Endothelial cell of umbilical vein (primary cell): Measurements from ENCODE around the gene FGF2. TPM values are rescaled to one million over a fixed set of nuclear protein-coding genes. Genes with fewer than 3 reads are reported as not detected.

ENCODE experiments used
- BruUV-seq: library from RNA; stranded (reverse); fragments of 400-500 nt; replicated peaks from 2 replicates; lab custom pipeline; 2021; lab: Mats Ljungman, UMichigan
- CTCF ChIA-PET: fragments of 300-600, 350-600 bp; sonication (Branson Sonifier 250); formaldehyde crosslinking; loops from one replicate; lab custom pipeline; 2021; ENCODE audit warnings: antibody characterized with exemption, inconsistent platforms; lab: Charles Lee
- POLR2A ChIA-PET: fragments of 300-600, 350-600 bp; sonication (Branson Sonifier 250); formaldehyde crosslinking; loops from one replicate; lab custom pipeline; 2021; ENCODE audit warnings: antibody characterized with exemption, inconsistent platforms; lab: Charles Lee
- DNase-seq: peaks from one replicate; pipeline ENCODE4 v3.0.0-alpha.2; 2011; ENCODE audit warnings: low read depth, low spot score
- FAIRE-seq: peaks from 2 replicates; lab custom pipeline; 2011; peaks lifted over from hg19 to GRCh38; lab: Jason Lieb, UNC
- H2AFZ ChIP-seq: 2 replicates; pipeline ENCODE4 v1.6.0; 2012; ENCODE audit warnings: low read depth, low read length, control low read depth, inconsistent platforms
- H3K27ac ChIP-seq: 2 replicates; pipeline ENCODE4 v1.5.1; 2011; ENCODE audit warnings: low read depth, mild to moderate bottlenecking, control low read depth, low read length, moderate library complexity; ENCODE audit not compliant: insufficient read depth
- H3K27me3 ChIP-seq, 2 experiments: 2 replicates each; pipeline versions ENCODE4 v1.6.0 to v1.6.1; 2011; ENCODE audit warnings: low read length in 2 of 2, mixed read lengths in 1 of 2; ENCODE audit not compliant: control insufficient read depth in 2 of 2, insufficient read depth in 2 of 2
- H3K36me3 ChIP-seq, 2 experiments: 2 replicates in 1 of 2; 3 replicates in 1 of 2; pipeline ENCODE4 v1.5.1; 2011; ENCODE audit warnings: low read length in 2 of 2, mild to moderate bottlenecking in 1 of 2, moderate library complexity in 1 of 2; ENCODE audit not compliant: control insufficient read depth in 2 of 2, insufficient read depth in 2 of 2; ENCODE audit errors: extremely low read depth in 1 of 2
- H3K4me1 ChIP-seq: 3 replicates; pipeline ENCODE4 v1.5.1; 2011; ENCODE audit warnings: mild to moderate bottlenecking, low read length; ENCODE audit not compliant: control insufficient read depth, insufficient read depth; ENCODE audit errors: extremely low read depth
- H3K4me2 ChIP-seq: 2 replicates; pipeline ENCODE4 v1.6.1; 2011; ENCODE audit warnings: low read length, control low read depth, mixed read lengths; ENCODE audit not compliant: insufficient read depth
- H3K4me3 ChIP-seq, 3 experiments: fragments of 200-600 bp in 1 of 3; sonication (generic), shearing (Covaris generic) in 1 of 3; replicated peaks in 1 of 3; 2 replicates each; pipeline ENCODE4 v1.5.1; 2011 to 2016; ENCODE audit warnings: control low read depth in 3 of 3, low read length in 3 of 3, mild to moderate bottlenecking in 2 of 3, inconsistent platforms in 1 of 3, low read depth in 1 of 3, moderate library complexity in 1 of 3; ENCODE audit not compliant: insufficient read depth in 1 of 3
- H3K79me2 ChIP-seq: 2 replicates; pipeline ENCODE4 v1.6.0; 2012; ENCODE audit warnings: low read length, inconsistent platforms; ENCODE audit not compliant: control insufficient read depth, insufficient read depth
- H3K9ac ChIP-seq: replicated peaks from 2 replicates; pipeline ENCODE3; 2011; ENCODE audit warnings: low read length, control low read depth; ENCODE audit not compliant: insufficient read depth; ENCODE audit errors: extremely low read depth
- H3K9me1 ChIP-seq: replicated peaks from 3 replicates; pipeline ENCODE4 v1.6.0; 2011; ENCODE audit warnings: mild to moderate bottlenecking, low read length; ENCODE audit not compliant: control insufficient read depth, insufficient read depth; ENCODE audit errors: extremely low read depth
- H3K9me3 ChIP-seq: replicated peaks from 2 replicates; pipeline ENCODE4 v1.5.1; 2012; ENCODE audit warnings: low read length, inconsistent platforms; ENCODE audit not compliant: control insufficient read depth, insufficient read depth
- H4K20me1 ChIP-seq: replicated peaks from 2 replicates; pipeline ENCODE3; 2011; ENCODE audit warnings: mild to moderate bottlenecking, low read length; ENCODE audit not compliant: control insufficient read depth, insufficient read depth; ENCODE audit errors: extremely low read depth
- CTCF ChIP-seq, 2 donors: IDR thresholded peaks; 1 replicate in 1 of 2; 2 replicates in 1 of 2; pipeline ENCODE4 v1.5.1; 2011; ENCODE audit warnings: low read length in 2 of 2, mild to moderate bottlenecking in 2 of 2, moderate library complexity in 2 of 2, control low read depth in 1 of 2, inconsistent platforms in 1 of 2, low read depth in 1 of 2; ENCODE audit not compliant: insufficient read depth in 1 of 2; ENCODE audit errors: extremely low read depth in 1 of 2
- EZH2 ChIP-seq: IDR thresholded peaks from 2 replicates; pipeline ENCODE4 v1.6.1; 2012; ENCODE audit warnings: borderline replicate concordance, low read depth, mild to moderate bottlenecking, moderate library complexity, low read length, inconsistent platforms; ENCODE audit not compliant: severe bottlenecking
- FOS ChIP-seq: IDR thresholded peaks from 2 replicates; pipeline ENCODE4 v1.6.1; 2011; ENCODE audit warnings: mild to moderate bottlenecking, low read length, moderate library complexity, borderline replicate concordance; ENCODE audit not compliant: insufficient read depth
- GATA2 ChIP-seq: IDR thresholded peaks from 2 replicates; pipeline ENCODE4 v1.7.0; 2011; ENCODE audit warnings: low read depth, mild to moderate bottlenecking, moderate library complexity, mixed read lengths, low read length; ENCODE audit not compliant: insufficient read length, insufficient read depth
- JUN ChIP-seq: IDR thresholded peaks from 2 replicates; pipeline ENCODE4 v1.6.1; 2011; ENCODE audit warnings: borderline replicate concordance, low read depth; ENCODE audit not compliant: insufficient read length, insufficient read depth
- MYC ChIP-seq: IDR thresholded peaks from one replicate; pipeline ENCODE4 v1.6.1; 2011; ENCODE audit warnings: mild to moderate bottlenecking, low read depth, low read length
- POLR2A ChIP-seq: IDR thresholded peaks from 2 replicates; pipeline ENCODE4 v1.6.1; 2012; ENCODE audit warnings: low read depth, mild to moderate bottlenecking, control low read depth, low read length
- POLR2AphosphoS5 ChIP-seq: IDR thresholded peaks from 2 replicates; pipeline ENCODE4 v1.6.1; 2012; ENCODE audit warnings: low read depth, mild to moderate bottlenecking, control low read depth, low read length, moderate library complexity; ENCODE audit not compliant: insufficient read depth
- dilution Hi-C: fragments of 300-500 bp; cut with MboI; formaldehyde crosslinking; loops from one replicate; pipeline ENCODE4 v1.15.0; 2019; ENCODE audit warnings: low sequenced_read_pairs; ENCODE audit not compliant: extremely low pct_ligation_motif_present
- intact Hi-C: fragments of 100-400 bp; cut with micrococcal nuclease; formaldehyde crosslinking; loops from one replicate; pipeline ENCODE4 v1.10.0; 2022
- polyA plus RNA-seq, 4 experiments: library from polyadenylated mRNA; depleted of rRNA in 3 of 4; stranded (reverse) in 3 of 4; unstranded in 1 of 4; fragments of >200 nt; gene quantifications; 2 replicates each; pipeline versions ENCODE4 v1.2.1 to v1.2.3, GENCODE V29; 2011 to 2012; ENCODE audit warnings: missing spikeins in 1 of 4
- total RNA-seq: library from RNA; stranded (reverse); gene quantifications from 2 replicates; pipeline ENCODE4 v1.2.3, GENCODE V29; 2021
- TF ChIP-seq, protein P1 (sequence below): IDR thresholded peaks from 2 replicates; pipeline ENCODE4 v1.6.1; 2011; ENCODE audit not compliant: insufficient read depth, insufficient read length

FGF2 gene
- total and polyA plus RNA-seq, 2 donors (not counting 3 experiments of a cell fraction or from before 2014, with no cell fraction given), result 4.6 to 23.9 TPM

GRCh38 chr4:122827879-122828601 is 1.4 kb downstream of the FGF2 start:
- peak overlapping the region; percentile 97 for H2AFZ ChIP-seq
- H3K9me3 ChIP-seq, result no peaks in the 10 kb centered on the region
- peak; percentile 71 for DNase-seq
- peak overlapping the region; percentile 89 for H3K4me2 ChIP-seq
- peak overlapping the region; percentile 54 for H3K9ac ChIP-seq
- TSS peak; percentile 50 for BruUV-seq
- H3K27ac ChIP-seq, result peak overlapping the region; percentile 2
- ChIA-PET POLR2A (interaction anchor here (1.0 kb wide), 1 partner anchor 94 kb away, joined by 3 read pairs; the partner anchor contains the start of gene NUDT6), CTCF (interaction anchor here (0.7 to 2.5 kb wide), 9 partner anchors 9 to 95 kb away, joined by 3 to 13 read pairs (median 3); partner anchors contain the start of genes BBS12 and NUDT6)
- no peak for TF ChIP-seq GATA2
- TF ChIP-seq, protein P1, sequence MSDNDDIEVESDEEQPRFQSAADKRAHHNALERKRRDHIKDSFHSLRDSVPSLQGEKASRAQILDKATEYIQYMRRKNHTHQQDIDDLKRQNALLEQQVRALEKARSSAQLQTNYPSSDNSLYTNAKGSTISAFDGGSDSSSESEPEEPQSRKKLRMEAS, result peak; percentile 45
- H3K27me3 ChIP-seq, result no peaks in the 10 kb centered on the region
- FAIRE-seq, result peak; percentile 21
- H3K4me1 ChIP-seq, result peaks cover 8% of the 10 kb centered on the region
- H3K9me1 ChIP-seq, result no peaks in the 10 kb centered on the region
- no peaks in the 10 kb centered on the region for H4K20me1 ChIP-seq
- H3K4me3 ChIP-seq, result peak overlapping the region; percentile 74 to 86 (median 75)
- H3K79me2 ChIP-seq, result no peaks in the 10 kb centered on the region
- intact Hi-C loops (loop anchor here (1.0 to 2.0 kb wide), 6 partner anchors 29 to 86 kb away; no protein-coding TSS in a partner anchor), dilution Hi-C loops (no loop called here)
- no peaks in the 10 kb centered on the region for H3K36me3 ChIP-seq

DNA sequence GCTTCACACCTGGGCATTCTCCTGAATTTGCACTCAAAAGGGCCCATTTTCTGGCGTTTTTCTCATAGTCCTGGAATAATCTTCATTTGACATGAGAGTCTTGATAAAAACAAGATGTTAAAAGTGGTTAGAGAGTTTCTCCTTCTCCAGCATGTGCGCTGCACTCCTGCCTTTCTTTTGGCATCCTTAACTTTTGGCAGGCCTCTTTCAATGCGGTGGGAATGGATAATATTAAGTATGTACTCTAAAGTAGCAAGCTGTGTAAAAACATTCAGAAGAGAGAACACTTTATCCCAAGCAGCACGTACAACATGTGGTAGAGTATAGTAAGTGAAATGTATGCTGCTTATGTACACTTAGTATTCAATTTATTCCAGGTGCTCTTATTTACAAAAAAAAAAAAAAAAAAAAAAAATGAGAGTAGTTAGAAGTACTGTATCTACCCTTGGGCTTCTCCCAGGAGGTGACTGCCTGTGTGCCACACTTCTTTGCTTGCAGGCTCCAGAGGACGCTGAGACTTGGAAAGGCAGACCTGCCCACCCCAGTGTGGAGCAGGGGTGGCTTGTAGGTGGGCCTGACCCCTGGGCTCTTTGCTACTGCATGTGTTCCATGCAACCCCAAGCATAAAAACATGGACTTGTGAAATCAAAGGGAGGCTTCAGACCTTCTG is 3.9 kb downstream of the FGF2 start:
- FAIRE-seq (no peak), DNase-seq (no peak)
- H3K36me3 ChIP-seq, result no peaks in the 10 kb centered on the region
- ChIA-PET CTCF (interaction anchor here (1.0 to 1.2 kb wide), 2 partner anchors 25 to 73 kb away, joined by 3 to 7 read pairs; no protein-coding TSS in a partner anchor), POLR2A (interaction anchor here (0.7 kb wide), 1 partner anchor 99 kb away, joined by 9 read pairs; no protein-coding TSS in a partner anchor)
- no peak for TF ChIP-seq POLR2A
- no peak for TF ChIP-seq EZH2
- TF ChIP-seq MYC, result no peak
- no peak for TF ChIP-seq FOS
- no peak for TF ChIP-seq CTCF (IDR thresholded peaks at IDR 0.05; ENCODE audit: extremely low read depth in 1 of 2, insufficient read depth in 1 of 2, low read depth in 1 of 2, low read length in 2 of 2)
- TF ChIP-seq, protein P1, result no peak
- no peak for TF ChIP-seq JUN
- TF ChIP-seq POLR2AphosphoS5, result no peak
- no peak overlapping the region for H2AFZ ChIP-seq
- H3K4me2 ChIP-seq, result no peak overlapping the region
- H4K20me1 ChIP-seq, result no peaks in the 10 kb centered on the region
- intact Hi-C loops, result no loop called here
- BruUV-seq, result no TSS peak
- no peaks in the 10 kb centered on the region for H3K27me3 ChIP-seq
- no peaks in the 10 kb centered on the region for H3K79me2 ChIP-seq
- H3K9me3 ChIP-seq, result no peaks in the 10 kb centered on the region
- H3K4me3 ChIP-seq, result no peak overlapping the region
- H3K9ac ChIP-seq, result no peak overlapping the region
- no peak overlapping the region for H3K27ac ChIP-seq
- dilution Hi-C loops, result no loop called here
- H3K9me1 ChIP-seq, result no peaks in the 10 kb centered on the region
- H3K4me1 ChIP-seq, result peaks cover 3% of the 10 kb centered on the region
